ENCODE measurements around the gene DNAH17. TPM values are rescaled to one million over a fixed set of nuclear protein-coding genes. Genes with fewer than 3 reads are reported as not detected.
A peak's percentile ranks its signal among the peaks of the same experiment; 100 is the strongest.

DNAH17 gene
- total RNA-seq, 4 donors from 2014 or later, result under 0.01 TPM; not detected in 3

DNA sequence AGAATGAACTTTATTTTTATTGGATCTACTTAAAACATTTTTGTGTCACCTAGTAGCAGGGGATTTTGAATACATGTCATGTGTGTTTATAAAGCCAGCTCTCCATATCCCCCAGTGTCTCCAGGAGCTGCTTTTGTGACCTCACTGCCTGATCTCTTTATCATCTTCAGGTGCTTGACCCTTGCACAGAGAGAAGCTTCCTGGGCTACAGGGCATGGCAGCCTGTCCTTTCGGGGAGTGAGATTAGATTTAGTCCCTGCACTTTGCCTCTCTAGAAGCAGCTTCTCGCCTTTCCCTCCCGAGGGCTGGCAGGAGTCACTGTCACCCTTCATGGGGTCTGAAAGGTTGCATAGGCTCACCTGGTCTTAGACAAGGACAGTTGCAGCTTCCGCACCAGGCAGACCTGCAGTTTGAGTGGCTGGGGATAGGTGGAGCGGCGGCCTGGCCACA, 156.1 kb downstream of the DNAH17 start:
- Histone ChIP-seq H3K36me3 (peaks cover 0 to 15% (median 6%) of the 10 kb centered on the region in 4 donors), H3K4me1 (peaks cover 12 to 35% (median 17%) of the 10 kb centered on the region in 4 donors), H3K27ac (peak overlapping the region in 2 of 4 donors; percentile 2 to 9), H3K9me3 (no peaks in the 10 kb centered on the region), H3K4me3 (no peak overlapping the region), H3K27me3 (no peaks in the 10 kb centered on the region)
- intact Hi-C loops (cut with DNase I; ENCODE audit: low total_unique reads) (no loop called here), in situ Hi-C loops (cut with MboI; ENCODE audit: low pct_ligation_motif_present in 1 of 4, low pct_unique_long_range_greater_than_20kb in 1 of 4, low sequenced_read_pairs in 3 of 4) (loop anchor here (5.0 to 10.0 kb wide), 2 partner anchors 59 to 126 kb away; partner anchors contain the start of gene SOCS3 (in 3 of the 4))
- no peak for DNase-seq
- TF ChIP-seq EP300 (IDR thresholded peaks at IDR 0.05; ENCODE audit: low read depth), result no peak
- TF ChIP-seq POLR2A (IDR thresholded peaks at IDR 0.05), result no peak
- 93% methylated on average over 6 of the region's 6 CpGs; no CpG with 5 or more reads in 1 of the 2 donors for WGBS, 2 donors (ENCODE audit: low coverage in 1 of 2)

DNA sequence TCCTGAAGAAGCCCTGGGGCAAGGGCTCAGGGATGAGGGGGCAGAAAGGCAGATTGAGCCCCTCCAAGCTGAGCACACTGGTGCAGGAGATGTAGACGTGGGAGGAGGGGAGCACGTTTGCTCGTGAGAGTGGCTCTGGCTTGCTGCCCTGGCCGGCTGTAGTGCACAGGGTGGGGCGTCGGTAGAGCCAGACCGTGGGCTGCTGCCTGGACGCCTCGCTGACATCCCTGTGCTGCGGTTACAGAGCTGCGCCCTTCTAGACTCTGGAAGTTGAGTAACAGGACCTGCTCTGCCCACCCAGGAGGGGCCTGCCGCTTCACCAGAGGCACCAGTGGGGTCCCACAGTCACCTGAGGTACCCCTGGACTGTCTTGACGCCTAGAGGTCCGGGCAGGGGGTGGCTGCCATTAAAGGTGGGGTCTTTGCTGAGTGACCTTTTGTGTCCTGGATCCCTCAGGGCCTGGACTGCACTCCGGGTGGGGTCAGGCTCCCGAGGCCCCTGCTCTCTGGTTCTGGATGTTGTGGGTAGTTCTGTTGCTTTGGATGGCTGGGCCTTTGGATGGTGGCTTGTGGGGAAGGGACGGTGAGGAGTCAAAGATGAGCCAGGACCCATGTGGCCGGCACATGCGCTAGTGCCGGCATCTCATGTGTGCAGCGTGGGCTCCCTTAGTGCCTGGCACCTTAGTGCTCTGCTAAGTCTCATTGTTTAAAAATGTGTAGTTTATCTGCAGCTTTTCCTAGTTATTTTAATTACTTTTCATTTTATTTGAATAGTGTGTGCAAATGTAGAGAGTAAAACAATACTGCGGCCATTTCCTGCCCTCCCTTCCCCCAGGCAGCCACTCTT, 157.0 kb downstream of the DNAH17 start:
- peak overlapping the region in 2 of 4 donors; percentile 10 to 12 for H3K27ac ChIP-seq
- in situ Hi-C loops (cut with MboI; ENCODE audit: low pct_ligation_motif_present in 1 of 4, low pct_unique_long_range_greater_than_20kb in 1 of 4, low sequenced_read_pairs in 3 of 4), result loop anchor here (5.0 to 10.0 kb wide), 3 partner anchors 58 to 133 kb away; partner anchors contain the start of gene SOCS3 (in 3 of the 4)
- DNase-seq, result no peak
- intact Hi-C loops (cut with DNase I; ENCODE audit: low total_unique reads), result no loop called here
- peaks cover 14 to 44% (median 24%) of the 10 kb centered on the region in 4 donors for H3K4me1 ChIP-seq
- no peaks in the 10 kb centered on the region for H3K27me3 ChIP-seq
- TF ChIP-seq POLR2AphosphoS5 (IDR thresholded peaks at IDR 0.05), result no peak
- TF ChIP-seq, protein P1, sequence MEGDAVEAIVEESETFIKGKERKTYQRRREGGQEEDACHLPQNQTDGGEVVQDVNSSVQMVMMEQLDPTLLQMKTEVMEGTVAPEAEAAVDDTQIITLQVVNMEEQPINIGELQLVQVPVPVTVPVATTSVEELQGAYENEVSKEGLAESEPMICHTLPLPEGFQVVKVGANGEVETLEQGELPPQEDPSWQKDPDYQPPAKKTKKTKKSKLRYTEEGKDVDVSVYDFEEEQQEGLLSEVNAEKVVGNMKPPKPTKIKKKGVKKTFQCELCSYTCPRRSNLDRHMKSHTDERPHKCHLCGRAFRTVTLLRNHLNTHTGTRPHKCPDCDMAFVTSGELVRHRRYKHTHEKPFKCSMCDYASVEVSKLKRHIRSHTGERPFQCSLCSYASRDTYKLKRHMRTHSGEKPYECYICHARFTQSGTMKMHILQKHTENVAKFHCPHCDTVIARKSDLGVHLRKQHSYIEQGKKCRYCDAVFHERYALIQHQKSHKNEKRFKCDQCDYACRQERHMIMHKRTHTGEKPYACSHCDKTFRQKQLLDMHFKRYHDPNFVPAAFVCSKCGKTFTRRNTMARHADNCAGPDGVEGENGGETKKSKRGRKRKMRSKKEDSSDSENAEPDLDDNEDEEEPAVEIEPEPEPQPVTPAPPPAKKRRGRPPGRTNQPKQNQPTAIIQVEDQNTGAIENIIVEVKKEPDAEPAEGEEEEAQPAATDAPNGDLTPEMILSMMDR (IDR thresholded peaks at IDR 0.05), result no peak
- no peak for TF ChIP-seq POLR2A (IDR thresholded peaks at IDR 0.05)
- no peak for TF ChIP-seq EP300 (IDR thresholded peaks at IDR 0.05; ENCODE audit: low read depth)
- peaks cover 0 to 15% (median 4%) of the 10 kb centered on the region in 4 donors for H3K36me3 ChIP-seq
- no peaks in the 10 kb centered on the region for H3K9me3 ChIP-seq
- WGBS, 2 donors (ENCODE audit: low coverage in 1 of 2), result 79 to 84% methylated on average over 2 to 20 of the region's 22 CpGs
- no peak overlapping the region for H3K4me3 ChIP-seq

DNA sequence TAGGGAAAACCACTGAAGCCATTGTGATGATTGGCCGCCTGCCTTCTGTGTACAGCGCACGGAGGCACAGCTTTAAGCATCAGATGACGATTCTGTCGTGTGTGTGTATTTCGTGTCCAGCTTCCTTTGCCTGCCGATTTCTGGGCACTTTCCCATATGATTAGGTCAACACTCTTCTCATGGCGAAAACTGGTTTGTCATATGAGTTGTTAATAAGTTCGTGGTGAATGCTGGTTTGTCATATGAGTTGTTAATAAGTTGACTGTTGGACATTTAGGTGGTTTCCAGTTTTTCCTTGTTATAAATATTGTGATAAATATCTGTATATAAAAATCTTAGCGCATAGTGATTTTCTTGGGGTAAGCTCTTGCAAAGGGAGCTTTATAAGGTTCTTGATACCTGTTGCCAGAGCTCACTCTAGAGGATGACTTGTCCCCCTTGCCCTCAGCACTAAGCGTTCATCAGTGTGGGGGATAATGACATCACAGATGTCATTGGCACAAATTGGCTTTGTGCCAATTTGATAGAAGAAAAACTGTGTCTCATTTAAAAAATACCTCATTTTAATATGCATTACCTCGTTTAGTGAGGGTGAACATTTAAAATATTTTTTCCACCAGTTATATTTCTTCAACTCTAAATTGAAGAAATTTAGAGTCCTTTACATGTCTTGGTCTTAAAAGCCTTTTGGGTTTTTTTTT, 158.7 kb downstream of the DNAH17 start:
- no peak for TF ChIP-seq EP300 (IDR thresholded peaks at IDR 0.05; ENCODE audit: low read depth)
- no peak for TF ChIP-seq POLR2AphosphoS5 (IDR thresholded peaks at IDR 0.05)
- TF ChIP-seq, protein P1 (IDR thresholded peaks at IDR 0.05), result no peak
- TF ChIP-seq POLR2A (IDR thresholded peaks at IDR 0.05), result no peak
- peak overlapping the region in 2 of 4 donors; percentile 84 for H3K27ac ChIP-seq
- no peak overlapping the region for H3K4me3 ChIP-seq
- peaks cover 0 to 7% (median 3%) of the 10 kb centered on the region in 4 donors for H3K36me3 ChIP-seq
- no peaks in the 10 kb centered on the region for H3K27me3 ChIP-seq
- intact Hi-C loops (cut with DNase I; ENCODE audit: low total_unique reads) (no loop called here), in situ Hi-C loops (cut with MboI; ENCODE audit: low pct_ligation_motif_present in 1 of 4, low pct_unique_long_range_greater_than_20kb in 1 of 4, low sequenced_read_pairs in 3 of 4) (loop anchor here in 1 of 4 donors (5.0 kb wide), 1 partner anchor 131 kb away; no protein-coding TSS in a partner anchor)
- 67 to 79% methylated on average over 12 of the region's 12 CpGs for WGBS, 2 donors (ENCODE audit: low coverage in 1 of 2)
- H3K4me1 ChIP-seq, result peaks cover 14 to 60% (median 36%) of the 10 kb centered on the region in 4 donors
- no peak for DNase-seq
- no peaks in the 10 kb centered on the region for H3K9me3 ChIP-seq

DNA sequence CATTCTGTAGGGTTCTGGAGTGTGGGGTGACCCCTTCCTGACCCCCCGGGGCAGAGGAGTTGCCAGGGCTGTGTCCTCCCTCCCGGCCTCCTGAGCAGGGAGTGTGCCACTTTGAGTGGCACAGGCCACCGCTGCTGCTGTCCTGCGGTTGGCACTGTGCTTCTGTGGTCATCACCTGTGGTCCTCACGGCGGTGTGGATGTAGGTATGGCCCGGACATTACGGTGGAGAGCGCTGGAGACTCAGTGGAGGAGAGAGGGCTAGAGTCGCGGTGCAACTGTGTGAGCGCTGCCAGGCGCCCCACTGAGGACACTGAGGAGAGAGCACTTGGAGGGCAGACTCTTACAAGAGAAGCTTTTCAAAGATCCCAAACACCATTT, 159.7 kb downstream of the DNAH17 start:
- in situ Hi-C loops (cut with MboI; ENCODE audit: low pct_ligation_motif_present in 1 of 4, low pct_unique_long_range_greater_than_20kb in 1 of 4, low sequenced_read_pairs in 3 of 4), result loop anchor here in 1 of 4 donors (5.0 kb wide), 1 partner anchor 130 kb away; no protein-coding TSS in a partner anchor
- no peak overlapping the region for H3K4me3 ChIP-seq
- no peak for DNase-seq
- peak overlapping the region; percentile 76 to 84 (median 83) for H3K27ac ChIP-seq
- TF ChIP-seq POLR2AphosphoS5 (IDR thresholded peaks at IDR 0.05) (no peak), POLR2A (IDR thresholded peaks at IDR 0.05) (no peak), EP300 (IDR thresholded peaks at IDR 0.05; ENCODE audit: low read depth) (no peak)
- TF ChIP-seq, protein P1 (IDR thresholded peaks at IDR 0.05), result no peak
- 67 to 87% methylated on average over 1 to 11 of the region's 13 CpGs for WGBS, 2 donors (ENCODE audit: low coverage in 1 of 2)
- peaks cover 14 to 63% (median 46%) of the 10 kb centered on the region in 4 donors for H3K4me1 ChIP-seq
- intact Hi-C loops (cut with DNase I; ENCODE audit: low total_unique reads), result no loop called here
- H3K27me3 ChIP-seq, result no peaks in the 10 kb centered on the region
- peaks cover 0 to 7% (median 3%) of the 10 kb centered on the region in 4 donors for H3K36me3 ChIP-seq
- H3K9me3 ChIP-seq, result no peaks in the 10 kb centered on the region

Measured in transverse colon (tissue), 4 donors.